BLaER1 treated with 17β-estradiol and CSF1 and Interleukin-3, amounts not matched to agents 10 nM and 100 nM (cell line): Measurements from ENCODE around the gene PTPN7.
A peak's percentile ranks its signal among the peaks of the same experiment; 100 is the strongest.
"Not testable (repeated sequence)": the region's sequence is repeated elsewhere in the genome, so short reads cannot be mapped to it uniquely, and the experiment has no call there.

ENCODE experiments used
- H3K27ac ChIP-seq, 11 experiments: shearing (Covaris generic); formaldehyde crosslinking; 2 replicates each; pipeline ENCODE4 v1.8.1; 2022
- H3K27me3 ChIP-seq, 11 experiments: shearing (Covaris generic); formaldehyde crosslinking; 2 replicates each; pipeline ENCODE4 v1.8.1; 2022
- H3K36me3 ChIP-seq, 11 experiments: shearing (Covaris generic); formaldehyde crosslinking; 2 replicates each; pipeline ENCODE4 v1.8.1; 2022
- H3K4me1 ChIP-seq, 10 experiments: shearing (Covaris generic); formaldehyde crosslinking; 2 replicates each; pipeline ENCODE4 v1.8.1; 2022
- H3K4me2 ChIP-seq, 11 experiments: shearing (Covaris generic); formaldehyde crosslinking; 2 replicates each; pipeline ENCODE4 v1.8.1; 2022
- H3K4me3 ChIP-seq, 10 experiments: shearing (Covaris generic); formaldehyde crosslinking; 2 replicates each; pipeline ENCODE4 v1.8.1; 2022
- H3K9ac ChIP-seq, 11 experiments: shearing (Covaris generic); formaldehyde crosslinking; 2 replicates each; pipeline ENCODE4 v1.8.1; 2022
- H3K9me3 ChIP-seq, 11 experiments: shearing (Covaris generic); formaldehyde crosslinking; replicated peaks in 1 of 11; 2 replicates each; pipeline ENCODE4 v1.8.1; 2022
- H4K20me1 ChIP-seq, 11 experiments: shearing (Covaris generic); formaldehyde crosslinking; 2 replicates each; pipeline ENCODE4 v1.8.1; 2022
- Cebpa-rat ChIP-seq, 11 experiments: shearing (Covaris generic); IDR thresholded peaks; 2 replicates each; pipeline ENCODE4 v1.8.1; 2022

Gene PTPN7

GRCh38 chr1:202176949-202177927, 16.8 kb upstream of the PTPN7 start:
- Histone ChIP-seq H3K4me2 (no peak overlapping the region), H3K4me3 (no peak overlapping the region), H3K4me1 (peaks cover 0 to 11% (median 2%) of the 10 kb centered on the region in 10 experiments; a peak in 9 of 20 replicates), H3K36me3 (no peaks in the 10 kb centered on the region), H3K27me3 (no peaks in the 10 kb centered on the region), H3K9me3 (no peaks in the 10 kb centered on the region), H3K9ac (no peak overlapping the region), H4K20me1 (no peaks in the 10 kb centered on the region), H3K27ac (no peak overlapping the region)
- TF ChIP-seq Cebpa-rat (IDR thresholded peaks at IDR 0.05) = no peak

- H4K20me1 ChIP-seq = peaks cover 0 to 4% (median 0%) of the 10 kb centered on the region in 11 experiments; a peak in 1 of 22 replicates
- H3K4me1 ChIP-seq = peaks cover 0 to 20% (median 6%) of the 10 kb centered on the region in 10 experiments; a peak in 12 of 20 replicates
- no peaks in the 10 kb centered on the region for H3K36me3 ChIP-seq
- H3K9me3 ChIP-seq = no peaks in the 10 kb centered on the region
- no peaks in the 10 kb centered on the region for H3K27me3 ChIP-seq
- no peak overlapping the region for H3K9ac ChIP-seq
- no peak overlapping the region for H3K4me3 ChIP-seq
- TF ChIP-seq Cebpa-rat (IDR thresholded peaks at IDR 0.05) = no peak
- no peak overlapping the region for H3K27ac ChIP-seq
- 0 out of 22 replicates have a peak overlapping the region, but pooled peaks of 1 of the 11 experiments have one; percentile 21 for H3K4me2 ChIP-seq
These were observed 13.6 kb upstream of the PTPN7 start for GRCh38 chr1:202173993-202174392.

- no peaks in the 10 kb centered on the region for H3K9me3 ChIP-seq
- no peak overlapping the region for H3K9ac ChIP-seq
- no peak overlapping the region for H3K4me3 ChIP-seq
- H3K36me3 ChIP-seq = no peaks in the 10 kb centered on the region
- H3K27ac ChIP-seq = no peak overlapping the region
- H4K20me1 ChIP-seq = peaks cover 0 to 4% (median 0%) of the 10 kb centered on the region in 11 experiments; a peak in 1 of 22 replicates
- no peak for TF ChIP-seq Cebpa-rat (IDR thresholded peaks at IDR 0.05)
- no peaks in the 10 kb centered on the region for H3K27me3 ChIP-seq
- H3K4me2 ChIP-seq = no peak overlapping the region
- H3K4me1 ChIP-seq = peaks cover 0 to 20% (median 6%) of the 10 kb centered on the region in 10 experiments; a peak in 12 of 20 replicates
These were observed 11.6 kb upstream of the PTPN7 start for GRCh38 chr1:202172015-202172355.

GRCh38 chr1:202171292-202172014, 11.1 kb upstream of the PTPN7 start:
- Histone ChIP-seq H3K9me3 (no peaks in the 10 kb centered on the region), H3K4me1 (peaks cover 0 to 24% (median 8%) of the 10 kb centered on the region in 10 experiments; a peak in 12 of 20 replicates), H3K4me3 (no peak overlapping the region), H3K4me2 (peak overlapping the region in 4 of 11 experiments; percentile 5 to 21 (median 14); a peak in 2 of 22 replicates), H3K27me3 (0 out of 22 replicates have a peak, but pooled peaks cover 0 to under 1% (median 0%) of the 10 kb centered on the region in 11 experiments), H4K20me1 (peaks cover 0 to 4% (median 0%) of the 10 kb centered on the region in 11 experiments; a peak in 1 of 22 replicates), H3K36me3 (no peaks in the 10 kb centered on the region), H3K9ac (no peak overlapping the region), H3K27ac (no peak overlapping the region)
- no peak for TF ChIP-seq Cebpa-rat (IDR thresholded peaks at IDR 0.05)

GRCh38 chr1:202170726-202171125, 10.3 kb upstream of the PTPN7 start:
- no peaks in the 10 kb centered on the region for H3K36me3 ChIP-seq
- peaks cover 1 to 31% (median 14%) of the 10 kb centered on the region in 10 experiments; a peak in 19 of 20 replicates for H3K4me1 ChIP-seq
- peaks cover 0 to 4% (median 0%) of the 10 kb centered on the region in 11 experiments; a peak in 4 of 22 replicates for H4K20me1 ChIP-seq
- H3K4me2 ChIP-seq = peak overlapping the region in 4 of 11 experiments; percentile 5 to 21 (median 14); a peak in 3 of 22 replicates
- H3K27me3 ChIP-seq = 0 out of 22 replicates have a peak, but pooled peaks cover 0 to 2% (median 0%) of the 10 kb centered on the region in 11 experiments
- no peak overlapping the region for H3K9ac ChIP-seq
- H3K27ac ChIP-seq = no peak overlapping the region
- no peaks in the 10 kb centered on the region for H3K9me3 ChIP-seq
- no peak overlapping the region for H3K4me3 ChIP-seq
- no peak for TF ChIP-seq Cebpa-rat (IDR thresholded peaks at IDR 0.05)

- peaks cover 0 to 2% (median 0%) of the 10 kb centered on the region in 11 experiments; a peak in 1 of 22 replicates for H3K27me3 ChIP-seq
- no peak overlapping the region for H3K27ac ChIP-seq
- no peaks in the 10 kb centered on the region for H3K9me3 ChIP-seq
- no peak overlapping the region for H3K9ac ChIP-seq
- peaks cover 0 to 19% (median 0%) of the 10 kb centered on the region in 11 experiments; a peak in 5 of 22 replicates for H4K20me1 ChIP-seq
- peaks cover 20 to 41% (median 30%) of the 10 kb centered on the region in 10 experiments for H3K4me1 ChIP-seq
- H3K4me3 ChIP-seq = no peak overlapping the region
- H3K36me3 ChIP-seq = no peaks in the 10 kb centered on the region
- TF ChIP-seq Cebpa-rat (IDR thresholded peaks at IDR 0.05) = no peak
- no peak overlapping the region for H3K4me2 ChIP-seq
These were observed 8.5 kb upstream of the PTPN7 start for GRCh38 chr1:202168861-202169260.

- no peak for TF ChIP-seq Cebpa-rat (IDR thresholded peaks at IDR 0.05)
- Histone ChIP-seq H4K20me1 (peaks cover 0 to 23% (median 0%) of the 10 kb centered on the region in 11 experiments; a peak in 5 of 22 replicates), H3K9ac (no peak overlapping the region), H3K36me3 (no peaks in the 10 kb centered on the region), H3K4me2 (no peak overlapping the region; a peak in 1 of 22 replicates), H3K4me1 (peaks cover 30 to 51% (median 40%) of the 10 kb centered on the region in 10 experiments), H3K4me3 (no peak overlapping the region), H3K9me3 (no peaks in the 10 kb centered on the region), H3K27me3 (peaks cover 0 to 7% (median 0%) of the 10 kb centered on the region in 11 experiments; a peak in 4 of 22 replicates), H3K27ac (no peak overlapping the region)
These were observed 7.5 kb upstream of the PTPN7 start for GRCh38 chr1:202167708-202168415.

- H3K9me3 ChIP-seq, H3K4me3 ChIP-seq, H3K27ac ChIP-seq, H3K9ac ChIP-seq, H3K4me2 ChIP-seq, H3K36me3 ChIP-seq, H3K27me3 ChIP-seq: not testable (repeated sequence)
- Histone ChIP-seq H3K4me1 (peaks cover 38 to 59% (median 48%) of the 10 kb centered on the region in 10 experiments), H4K20me1 (peaks cover 0 to 23% (median 0%) of the 10 kb centered on the region in 11 experiments; a peak in 5 of 22 replicates)
These were observed 6.7 kb upstream of the PTPN7 start for GRCh38 chr1:202167054-202167453.
